ENCODE measurements around the gene RIBC1.
A peak's percentile ranks its signal among the peaks of the same experiment; 100 is the strongest.
"Not testable (repeated sequence)": the region's sequence is repeated elsewhere in the genome, so short reads cannot be mapped to it uniquely, and the experiment has no call there.

RIBC1 gene

GRCh38 chrX:53437206-53437605, 14.5 kb downstream of the RIBC1 start:
- no peak for DNase-seq (ENCODE audit: low read depth)

GRCh38 chrX:53438174-53438831, 15.6 kb downstream of the RIBC1 start:
- DNase-seq (ENCODE audit: low read depth) = no peak

- no peak for DNase-seq (ENCODE audit: low read depth)
These were observed 16.2 kb downstream of the RIBC1 start for GRCh38 chrX:53438832-53439230.

- no peak for DNase-seq (ENCODE audit: low read depth)
These were observed 17.4 kb downstream of the RIBC1 start for GRCh38 chrX:53440101-53440500.

- DNase-seq (ENCODE audit: low read depth) = no peak
These were observed 18.2 kb downstream of the RIBC1 start for GRCh38 chrX:53440621-53441517.

GRCh38 chrX:53441531-53442321, 19.1 kb downstream of the RIBC1 start:
- no peak for DNase-seq (ENCODE audit: low read depth)

- peak; percentile 63 for DNase-seq (ENCODE audit: low read depth)
These were observed 19.6 kb downstream of the RIBC1 start for GRCh38 chrX:53442322-53442631.

- DNase-seq (ENCODE audit: low read depth) = no peak
These were observed 23.3 kb downstream of the RIBC1 start for GRCh38 chrX:53445977-53446376.

- no peak for DNase-seq (ENCODE audit: low read depth)
These were observed 24.8 kb downstream of the RIBC1 start for GRCh38 chrX:53447441-53447840.

GRCh38 chrX:53449632-53450031, 27.0 kb downstream of the RIBC1 start:
- no peak for DNase-seq (ENCODE audit: low read depth)

- DNase-seq (ENCODE audit: low read depth) = no peak
These were observed 30.1 kb downstream of the RIBC1 start for GRCh38 chrX:53452812-53453211.

- no peak for DNase-seq (ENCODE audit: low read depth)
These were observed 33.6 kb downstream of the RIBC1 start for GRCh38 chrX:53456254-53456653.

- no peak for DNase-seq (ENCODE audit: low read depth)
These were observed 35.4 kb downstream of the RIBC1 start for GRCh38 chrX:53458082-53458481.

- not testable (repeated sequence) for DNase-seq (ENCODE audit: low read depth)
These were observed 46.0 kb downstream of the RIBC1 start for GRCh38 chrX:53468659-53469058.

GRCh38 chrX:53471346-53471745, 48.7 kb downstream of the RIBC1 start:
- DNase-seq (ENCODE audit: low read depth) = no peak

GRCh38 chrX:53474707-53475106, 52.0 kb downstream of the RIBC1 start:
- DNase-seq (ENCODE audit: low read depth) = no peak

GRCh38 chrX:53476371-53476770, 53.7 kb downstream of the RIBC1 start:
- DNase-seq (ENCODE audit: low read depth) = no peak

GRCh38 chrX:53479301-53479700, 56.6 kb downstream of the RIBC1 start:
- DNase-seq (ENCODE audit: low read depth) = no peak
